DND-41 (cell line): Measurements from ENCODE around the gene PRKACG.

Experiments
- EZH2 ChIP-seq: IDR thresholded peaks from 3 replicates; pipeline ENCODE4 v1.6.1; 2012; ENCODE audit warnings: borderline replicate concordance, low read depth, mild to moderate bottlenecking, moderate library complexity, low read length, inconsistent platforms; ENCODE audit not compliant: severe bottlenecking
- TF ChIP-seq, protein P1 (sequence below): IDR thresholded peaks from 2 replicates; pipeline ENCODE4 v1.5.1; 2012; ENCODE audit warnings: borderline replicate concordance, low read length, moderate library complexity, mild to moderate bottlenecking; ENCODE audit not compliant: poor library complexity, severe bottlenecking; ENCODE audit errors: extremely low read depth

DNA sequence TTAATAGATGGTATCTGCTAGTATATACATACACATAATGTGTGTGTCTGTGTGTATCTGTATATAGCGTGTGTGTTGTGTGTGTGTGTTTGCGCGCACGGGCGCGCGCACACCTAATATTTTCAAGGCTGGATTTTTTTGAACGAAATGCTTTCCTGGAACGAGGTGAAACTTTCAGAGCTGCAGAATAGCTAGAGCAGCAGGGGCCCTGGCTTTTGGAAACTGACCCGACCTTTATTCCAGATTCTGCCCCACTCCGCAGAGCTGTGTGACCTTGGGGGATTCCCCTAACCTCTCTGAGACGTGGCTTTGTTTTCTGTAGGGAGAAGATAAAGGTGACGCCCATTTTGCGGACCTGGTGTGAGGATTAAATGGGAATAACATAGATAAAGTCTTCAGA is 22.4 kb upstream of the PRKACG start:
- TF ChIP-seq, protein P1, sequence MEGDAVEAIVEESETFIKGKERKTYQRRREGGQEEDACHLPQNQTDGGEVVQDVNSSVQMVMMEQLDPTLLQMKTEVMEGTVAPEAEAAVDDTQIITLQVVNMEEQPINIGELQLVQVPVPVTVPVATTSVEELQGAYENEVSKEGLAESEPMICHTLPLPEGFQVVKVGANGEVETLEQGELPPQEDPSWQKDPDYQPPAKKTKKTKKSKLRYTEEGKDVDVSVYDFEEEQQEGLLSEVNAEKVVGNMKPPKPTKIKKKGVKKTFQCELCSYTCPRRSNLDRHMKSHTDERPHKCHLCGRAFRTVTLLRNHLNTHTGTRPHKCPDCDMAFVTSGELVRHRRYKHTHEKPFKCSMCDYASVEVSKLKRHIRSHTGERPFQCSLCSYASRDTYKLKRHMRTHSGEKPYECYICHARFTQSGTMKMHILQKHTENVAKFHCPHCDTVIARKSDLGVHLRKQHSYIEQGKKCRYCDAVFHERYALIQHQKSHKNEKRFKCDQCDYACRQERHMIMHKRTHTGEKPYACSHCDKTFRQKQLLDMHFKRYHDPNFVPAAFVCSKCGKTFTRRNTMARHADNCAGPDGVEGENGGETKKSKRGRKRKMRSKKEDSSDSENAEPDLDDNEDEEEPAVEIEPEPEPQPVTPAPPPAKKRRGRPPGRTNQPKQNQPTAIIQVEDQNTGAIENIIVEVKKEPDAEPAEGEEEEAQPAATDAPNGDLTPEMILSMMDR = no peak
- TF ChIP-seq EZH2 = no peak
